ENCODE data around the gene ALG9.

The ALG9 gene

DNA sequence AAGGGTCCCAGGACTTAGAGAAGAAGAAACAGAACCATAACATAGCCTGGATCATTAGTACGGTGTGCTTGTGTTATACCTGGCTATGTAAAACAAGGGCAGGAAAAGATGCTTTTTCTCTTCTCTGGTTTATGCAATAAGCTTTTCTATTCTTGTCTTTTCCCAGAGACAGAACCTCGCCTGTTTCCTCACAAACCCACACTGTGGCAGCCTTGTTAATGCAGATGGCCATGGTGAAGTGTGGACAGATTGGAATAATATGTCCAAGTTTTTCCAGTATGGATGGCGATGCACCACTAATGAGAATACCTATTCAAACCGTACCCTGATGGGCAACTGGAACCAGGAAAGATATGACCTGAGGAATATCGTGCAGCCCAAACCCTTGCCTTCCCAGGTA lies 10.8 kb upstream of the ALG9 start:
- CTCF ChIA-PET, result interaction anchor here (0.6 kb wide), 1 partner anchor 11 kb away, joined by 5 read pairs; the partner anchor contains the start of gene ALG9
- POLR2A ChIA-PET (ENCODE audit: low non-redundant PET), result no interaction called here
- TF ChIP-seq, protein P1, sequence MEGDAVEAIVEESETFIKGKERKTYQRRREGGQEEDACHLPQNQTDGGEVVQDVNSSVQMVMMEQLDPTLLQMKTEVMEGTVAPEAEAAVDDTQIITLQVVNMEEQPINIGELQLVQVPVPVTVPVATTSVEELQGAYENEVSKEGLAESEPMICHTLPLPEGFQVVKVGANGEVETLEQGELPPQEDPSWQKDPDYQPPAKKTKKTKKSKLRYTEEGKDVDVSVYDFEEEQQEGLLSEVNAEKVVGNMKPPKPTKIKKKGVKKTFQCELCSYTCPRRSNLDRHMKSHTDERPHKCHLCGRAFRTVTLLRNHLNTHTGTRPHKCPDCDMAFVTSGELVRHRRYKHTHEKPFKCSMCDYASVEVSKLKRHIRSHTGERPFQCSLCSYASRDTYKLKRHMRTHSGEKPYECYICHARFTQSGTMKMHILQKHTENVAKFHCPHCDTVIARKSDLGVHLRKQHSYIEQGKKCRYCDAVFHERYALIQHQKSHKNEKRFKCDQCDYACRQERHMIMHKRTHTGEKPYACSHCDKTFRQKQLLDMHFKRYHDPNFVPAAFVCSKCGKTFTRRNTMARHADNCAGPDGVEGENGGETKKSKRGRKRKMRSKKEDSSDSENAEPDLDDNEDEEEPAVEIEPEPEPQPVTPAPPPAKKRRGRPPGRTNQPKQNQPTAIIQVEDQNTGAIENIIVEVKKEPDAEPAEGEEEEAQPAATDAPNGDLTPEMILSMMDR (conservative IDR thresholded peaks at IDR 0.05; ENCODE audit: low read depth), result no peak
- no peak for DNase-seq (ENCODE audit: low spot score)
- no peak overlapping the region for H3K27ac ChIP-seq

DNA sequence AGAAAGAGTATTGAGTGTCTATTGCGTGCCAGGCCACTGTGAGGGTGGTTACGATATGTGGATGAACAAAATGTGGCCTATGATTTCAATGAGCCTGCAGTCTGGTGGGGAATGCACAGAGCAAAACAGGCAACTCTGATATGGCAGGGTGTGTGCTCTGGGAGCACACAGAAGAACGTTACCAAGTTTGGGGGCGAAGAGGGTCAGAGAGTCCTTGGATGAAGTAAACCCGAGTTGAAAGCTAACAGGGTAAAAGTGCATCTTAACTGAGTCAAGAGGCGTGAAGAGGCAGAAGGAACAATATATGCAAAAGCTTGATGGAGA lies 8.2 kb upstream of the ALG9 start:
- POLR2A ChIA-PET (ENCODE audit: low non-redundant PET), result interaction anchor here (1.0 kb wide), 1 partner anchor 47 kb away, joined by 4 read pairs; no protein-coding TSS in a partner anchor
- peak overlapping the region; percentile 89 for H3K27ac ChIP-seq
- CTCF ChIA-PET, result interaction anchor here (0.9 kb wide), 1 partner anchor 34 kb away, joined by 3 read pairs; no protein-coding TSS in a partner anchor
- DNase-seq (ENCODE audit: low spot score), result no peak
- TF ChIP-seq, protein P1 (conservative IDR thresholded peaks at IDR 0.05; ENCODE audit: low read depth), result no peak

DNA sequence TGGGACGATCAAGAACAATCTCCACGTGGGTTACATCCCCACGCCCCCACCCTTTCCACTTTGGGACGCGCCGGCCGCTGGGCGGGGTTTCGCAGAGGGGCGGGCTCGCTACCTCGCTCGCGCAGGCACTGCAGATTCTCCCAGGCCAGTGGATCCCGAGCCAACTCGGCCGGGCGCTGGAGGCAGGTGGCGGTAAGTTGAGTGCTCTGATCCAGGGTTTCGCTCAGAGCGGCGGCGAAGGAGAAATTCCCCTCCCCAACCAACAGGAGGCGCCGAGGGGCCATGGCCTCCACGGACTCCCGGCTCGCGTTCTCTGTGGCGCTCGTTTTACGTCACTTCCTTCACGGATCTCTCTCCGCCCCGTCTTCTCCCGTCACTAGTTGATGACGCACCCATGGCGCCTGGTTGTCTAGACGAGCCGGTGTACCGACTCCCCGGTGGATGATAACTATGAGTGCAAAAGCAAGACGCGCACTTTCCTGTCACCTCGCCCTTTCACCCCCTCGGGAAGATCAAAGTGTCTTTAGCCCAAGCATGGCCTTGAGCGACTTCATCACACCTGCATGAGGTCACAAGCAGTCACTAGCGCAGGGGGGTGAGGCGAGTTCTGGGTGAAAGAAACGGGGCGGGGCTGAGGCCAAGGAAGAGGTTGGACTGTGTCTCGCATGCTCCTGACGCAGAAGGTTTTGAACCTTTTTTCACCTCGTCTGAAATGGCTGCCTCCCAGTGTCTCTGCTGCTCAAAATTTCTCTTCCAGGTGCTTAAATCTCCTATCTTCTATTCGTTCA lies 7.7 kb upstream of the ALG9 start, which contains the start of the genes CFAP68 and FDXACB1:
Gene CFAP68, plus strand, starts transcription at position 693 of the 788 bp plus-strand sequence. Its CDS starts 20 bp downstream, at position 713.
Gene FDXACB1, minus strand, starts transcription at position 317 of the 788 bp plus-strand sequence. Its CDS starts 33 bp downstream, at position 284.
- POLR2A ChIA-PET (ENCODE audit: low non-redundant PET), result interaction anchor here (1.0 kb wide), 1 partner anchor 48 kb away, joined by 4 read pairs; no protein-coding TSS in a partner anchor
- TF ChIP-seq, protein P1 (conservative IDR thresholded peaks at IDR 0.05; ENCODE audit: low read depth), result peak; percentile 97
- DNase-seq (ENCODE audit: low spot score), result peak; percentile 95
- peak within 1 kb of the TSS; percentile 89 for H3K27ac ChIP-seq
- CTCF ChIA-PET, result interaction anchor here (0.7 to 1.0 kb wide), 2 partner anchors 32 to 1410 kb away, joined by 3 read pairs; partner anchors contain the start of gene CRYAB

DNA sequence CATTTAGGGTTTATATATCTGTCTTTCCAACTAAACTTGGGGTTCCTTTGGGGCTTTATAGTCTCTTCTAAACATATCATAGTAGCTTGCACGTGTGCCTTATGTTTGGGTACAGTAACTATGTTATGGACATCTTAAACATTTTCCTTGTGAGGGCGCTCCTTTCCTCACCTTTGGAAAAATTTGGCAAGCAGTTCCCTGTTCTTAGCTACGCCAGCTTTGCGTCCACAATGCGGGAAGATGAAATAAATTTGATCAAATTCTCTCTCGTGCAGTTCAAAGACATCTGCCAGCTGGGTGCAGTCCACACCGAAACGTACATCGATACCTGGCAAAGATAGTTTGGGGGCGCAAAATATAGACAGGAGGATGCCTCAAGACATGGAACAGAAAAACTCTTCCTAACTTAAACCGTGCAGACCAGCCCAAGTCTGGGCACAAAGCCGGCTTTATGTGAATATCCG lies 7.0 kb upstream of the ALG9 start:
- DNase-seq (ENCODE audit: low spot score), result no peak
- TF ChIP-seq, protein P1 (conservative IDR thresholded peaks at IDR 0.05; ENCODE audit: low read depth), result no peak
- POLR2A ChIA-PET (ENCODE audit: low non-redundant PET), result no interaction called here
- peak overlapping the region; percentile 89 for H3K27ac ChIP-seq
- CTCF ChIA-PET, result interaction anchor here (0.7 to 1.0 kb wide), 3 partner anchors 33 to 1411 kb away, joined by 3 read pairs; partner anchors contain the start of gene CRYAB

DNA sequence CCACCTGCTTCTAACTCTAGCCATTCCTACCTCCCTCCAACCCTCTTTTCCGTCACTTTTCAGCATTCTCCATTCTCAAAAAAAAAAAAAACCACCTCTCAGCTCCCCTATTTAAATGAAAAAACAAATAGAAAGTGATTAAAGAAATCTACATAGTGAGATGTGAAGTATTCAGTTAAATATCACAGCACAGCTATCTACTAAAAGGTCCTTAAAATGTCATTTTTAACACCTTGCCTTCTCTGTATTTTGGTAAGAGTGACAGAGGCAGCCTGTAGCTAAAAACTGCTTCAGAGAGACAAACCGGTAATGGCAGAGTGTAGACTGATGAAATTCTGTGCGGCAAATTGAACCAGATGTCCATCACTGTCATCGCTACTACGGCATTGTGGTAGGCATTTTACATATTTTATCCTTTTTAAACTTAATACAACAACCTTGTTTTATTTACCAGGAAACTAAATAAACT lies 346 bp upstream of the ALG9 start:
- ChIA-PET CTCF (interaction anchor here (0.6 to 2.9 kb wide), 3 partner anchors 10 to 110 kb away, joined by 5 to 15 read pairs (median 5); no protein-coding TSS in a partner anchor), POLR2A (ENCODE audit: low non-redundant PET) (no interaction called here)
- TF ChIP-seq, protein P1 (conservative IDR thresholded peaks at IDR 0.05; ENCODE audit: low read depth), result no peak
- peak overlapping the region; percentile 87 for H3K27ac ChIP-seq
- DNase-seq (ENCODE audit: low spot score), result no peak

DNA sequence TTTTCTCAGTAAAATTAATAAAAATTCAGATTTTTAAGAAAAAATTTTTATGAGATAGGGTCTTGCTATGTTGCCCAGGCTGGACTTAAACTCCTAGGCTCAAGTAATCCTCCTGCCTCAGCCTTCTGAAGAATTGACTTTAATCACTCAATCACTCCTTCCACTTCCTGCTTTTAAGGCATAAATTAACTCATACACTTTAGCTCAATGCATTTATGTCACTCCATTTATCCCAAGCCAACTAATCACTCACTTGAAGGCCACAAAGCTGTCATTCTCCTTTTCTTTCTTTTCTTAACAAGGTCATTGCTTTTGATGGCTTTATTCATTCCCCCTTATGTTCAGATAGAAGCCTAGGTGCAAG lies 877 bp downstream of the ALG9 start:
- DNase-seq (ENCODE audit: low spot score), result no peak
- CTCF ChIA-PET, result interaction anchor here (0.7 to 2.9 kb wide), 5 partner anchors 47 to 750 kb away, joined by 3 to 15 read pairs (median 4); no protein-coding TSS in a partner anchor
- TF ChIP-seq, protein P1 (conservative IDR thresholded peaks at IDR 0.05; ENCODE audit: low read depth), result no peak
- peak overlapping the region; percentile 87 for H3K27ac ChIP-seq
- POLR2A ChIA-PET (ENCODE audit: low non-redundant PET), result no interaction called here
